Activated gamma-delta T cell (primary cell): ENCODE results near the gene LDB1.

ENCODE experiments used
- DNase-seq: peaks from one replicate; lab custom pipeline; 2025; lab: John Stamatoyannopoulos, UW

Gene LDB1

DNA sequence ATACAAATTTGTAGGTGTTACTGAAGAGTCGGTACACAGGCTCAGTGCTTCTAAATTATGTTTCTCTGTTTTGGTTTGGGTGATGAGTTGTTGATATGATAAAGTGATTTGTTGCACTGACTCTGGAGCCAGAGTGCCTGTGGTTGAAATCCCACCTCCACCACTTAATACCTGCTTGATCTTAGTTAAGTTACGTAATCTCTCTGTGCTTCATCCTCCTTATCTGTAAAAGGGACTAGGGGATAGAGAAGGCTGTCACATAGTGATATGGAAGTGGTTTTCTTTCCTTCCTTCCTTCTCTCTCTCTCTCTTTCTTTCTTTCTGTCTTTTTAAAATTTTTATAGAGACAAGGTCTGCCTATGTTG, 55.7 kb downstream of the LDB1 start:
- no peak for DNase-seq

GRCh38 chr10:102059987-102060386, 60.2 kb downstream of the LDB1 start:
- no peak for DNase-seq
